ENCODE data around the gene APOO.

- TF ChIP-seq CTCF (IDR thresholded peaks at IDR 0.05; ENCODE audit: low read length) (no peak), EZH2 (IDR thresholded peaks at IDR 0.05; ENCODE audit: borderline replicate concordance, low read length) (no peak)
These were observed 65.8 kb downstream of the APOO start for GRCh38 chrX:23841847-23842522.

Measured in OCI-LY1 (cell line).